ENCODE measurements around the gene DTHD1.

DTHD1 gene

DNA sequence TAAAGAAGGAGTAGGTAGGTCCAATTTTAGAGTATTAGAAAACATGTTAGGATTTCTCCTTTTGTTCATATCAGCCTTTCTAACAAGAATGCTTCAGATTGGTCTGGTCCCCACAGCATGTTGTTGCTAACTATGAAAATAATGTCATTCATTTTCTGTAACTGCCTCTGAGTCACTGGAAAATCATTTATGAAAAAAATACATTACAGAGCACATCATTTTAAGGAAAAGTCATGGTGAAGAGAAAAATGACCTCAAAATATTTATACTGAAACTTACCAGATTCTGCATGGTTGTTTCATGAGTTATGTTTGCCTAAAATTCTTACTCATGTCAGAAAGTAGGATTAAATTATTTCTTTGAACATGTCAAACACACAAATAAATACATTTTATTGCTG, 35.2 kb downstream of the DTHD1 start:
- DNase-seq (ENCODE audit: low spot score): no peak

DNA sequence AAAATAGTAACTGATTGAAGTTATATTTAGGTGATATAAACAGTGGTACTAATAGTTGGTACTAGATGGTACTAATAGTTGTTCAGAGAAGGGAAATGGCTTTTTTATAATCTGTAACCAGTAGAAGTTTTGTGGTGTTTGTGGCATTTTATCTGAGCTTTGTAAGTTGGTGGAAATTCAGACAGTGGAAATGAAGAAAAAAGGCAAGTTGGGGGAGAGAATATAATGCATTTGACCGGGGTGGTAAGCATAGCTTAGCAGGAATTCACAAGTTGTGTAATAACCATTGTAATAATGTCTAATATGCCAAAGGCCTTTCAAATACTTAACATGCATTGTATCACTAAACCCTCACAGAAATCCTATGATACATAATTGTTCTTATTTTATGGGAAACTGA, 36.3 kb downstream of the DTHD1 start:
- no peak for DNase-seq (ENCODE audit: low spot score)

DNA sequence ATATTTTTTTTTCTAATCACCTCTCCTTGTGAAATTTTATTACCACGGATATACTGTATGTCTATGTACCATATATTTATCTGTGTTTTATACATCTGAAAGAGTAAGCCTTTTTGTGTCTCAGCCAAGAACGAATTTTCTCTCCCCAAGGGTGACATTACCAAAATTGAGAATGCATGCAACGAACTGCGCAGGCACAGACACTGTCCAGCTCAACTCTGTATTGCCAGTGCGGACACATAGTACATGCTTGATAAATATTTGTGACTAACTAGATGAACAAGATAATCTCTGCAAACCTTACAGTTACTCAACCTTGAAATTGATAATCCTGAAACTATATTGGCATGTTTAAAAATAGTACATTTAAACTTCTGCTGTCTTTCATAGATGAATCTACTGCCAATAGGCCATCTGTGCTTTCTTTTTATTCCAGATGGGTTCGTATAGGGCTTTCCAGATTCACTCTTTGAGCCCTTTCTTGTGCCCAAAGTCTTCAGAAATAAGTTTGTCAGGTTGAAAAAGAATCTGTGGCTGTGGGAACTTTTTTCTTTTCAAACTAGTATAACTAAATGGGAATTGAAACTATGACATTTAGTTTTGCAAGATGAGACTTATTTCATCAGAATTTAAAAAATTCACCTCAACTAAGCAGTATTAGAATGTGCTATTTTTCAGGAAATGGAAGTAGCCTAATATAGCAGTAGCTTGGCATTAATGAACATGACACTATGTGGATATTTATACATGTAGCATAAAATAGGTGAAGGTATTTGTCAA, 38.9 kb downstream of the DTHD1 start:
- DNase-seq (ENCODE audit: low spot score): no peak

DNA sequence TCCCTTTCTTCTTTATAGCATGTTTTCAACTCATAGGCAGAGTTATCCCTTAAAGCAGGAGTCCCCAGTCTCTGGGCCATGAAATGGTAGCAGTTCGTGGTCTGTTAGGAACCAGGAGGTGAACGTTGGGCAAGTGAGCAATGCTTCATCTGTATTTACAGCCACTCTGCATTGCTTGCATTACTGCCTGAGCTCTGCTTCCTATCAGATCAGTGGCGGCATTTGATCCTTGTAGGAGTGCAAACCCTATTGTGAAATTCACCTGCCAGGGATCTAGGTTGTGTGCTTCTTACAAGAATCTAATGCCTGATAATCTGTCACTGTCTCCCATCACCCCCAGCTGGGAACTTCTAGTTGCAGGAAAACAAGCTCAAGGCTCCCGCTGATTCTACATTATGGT, 39.8 kb downstream of the DTHD1 start:
- no peak for DNase-seq (ENCODE audit: low spot score)

DNA sequence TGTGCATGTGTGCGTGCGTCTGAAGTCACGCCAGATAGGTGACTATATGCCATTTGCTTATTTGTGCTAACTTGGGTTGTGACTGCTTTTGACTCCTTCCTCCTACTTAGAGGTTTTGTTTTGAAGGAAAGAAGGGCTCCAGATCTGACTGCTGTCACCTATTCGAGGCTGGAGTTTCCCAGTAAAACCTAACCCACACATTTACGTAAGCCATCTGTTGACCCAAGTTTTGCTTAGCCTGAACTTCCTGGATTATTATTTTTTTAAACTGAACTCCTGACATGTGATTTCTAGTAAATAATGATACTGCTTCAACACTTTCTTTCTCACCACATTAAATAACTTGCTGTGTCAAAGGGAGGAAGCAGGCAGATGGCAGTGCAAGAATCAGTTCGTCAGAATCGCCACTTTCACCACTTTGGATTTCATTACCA, 41.5 kb downstream of the DTHD1 start:
- no peak for DNase-seq (ENCODE audit: low spot score)

DNA sequence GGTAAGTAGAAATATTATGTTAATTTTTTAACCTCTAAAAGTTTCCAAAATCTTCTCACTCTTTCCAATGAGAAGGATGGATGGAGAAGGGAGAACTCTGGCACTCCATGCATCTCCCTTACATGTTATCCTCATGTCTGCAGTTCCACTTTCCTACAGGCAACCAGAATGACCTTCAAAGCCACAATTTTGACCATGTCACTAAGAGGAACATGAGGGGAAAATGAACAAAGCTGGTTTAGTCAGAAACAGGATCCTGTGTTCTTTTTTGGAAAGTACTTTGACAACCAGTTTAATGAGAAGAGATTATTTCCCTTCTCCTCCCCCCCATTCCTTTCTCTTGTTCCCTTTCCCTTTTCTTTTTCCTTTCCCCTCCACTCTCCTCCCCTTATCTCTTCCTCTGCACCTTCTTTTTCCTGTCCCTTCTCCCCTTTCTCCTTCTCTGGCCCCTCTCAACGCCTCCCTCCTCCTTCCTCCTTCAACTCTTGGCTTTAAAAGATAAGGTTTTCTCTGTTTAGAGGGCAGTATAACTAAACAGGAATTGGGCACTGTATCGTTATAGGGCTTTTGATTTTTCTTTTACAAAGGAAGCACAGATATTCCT, 42.5 kb downstream of the DTHD1 start:
- no peak for DNase-seq (ENCODE audit: low spot score)

DNA sequence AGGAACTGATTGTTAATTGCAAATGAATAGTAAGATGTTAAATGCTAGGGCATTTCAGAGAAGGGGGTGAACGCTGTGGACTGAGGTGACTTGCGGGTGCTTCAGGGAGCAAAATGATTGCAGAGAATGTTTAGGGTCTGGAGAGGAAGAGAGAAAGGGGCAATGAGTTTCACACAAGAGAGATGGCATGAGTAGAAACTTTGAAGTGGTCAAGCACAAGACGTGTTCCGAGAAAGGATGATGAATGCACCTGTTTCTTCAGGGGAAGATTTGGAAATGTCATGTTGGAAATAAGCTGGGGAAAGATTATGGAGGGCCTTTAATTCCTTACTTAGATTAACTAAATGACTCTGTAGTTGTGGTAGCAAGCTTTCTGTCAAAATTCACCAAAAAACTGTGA, 43.4 kb downstream of the DTHD1 start:
- no peak for DNase-seq (ENCODE audit: low spot score)

DNA sequence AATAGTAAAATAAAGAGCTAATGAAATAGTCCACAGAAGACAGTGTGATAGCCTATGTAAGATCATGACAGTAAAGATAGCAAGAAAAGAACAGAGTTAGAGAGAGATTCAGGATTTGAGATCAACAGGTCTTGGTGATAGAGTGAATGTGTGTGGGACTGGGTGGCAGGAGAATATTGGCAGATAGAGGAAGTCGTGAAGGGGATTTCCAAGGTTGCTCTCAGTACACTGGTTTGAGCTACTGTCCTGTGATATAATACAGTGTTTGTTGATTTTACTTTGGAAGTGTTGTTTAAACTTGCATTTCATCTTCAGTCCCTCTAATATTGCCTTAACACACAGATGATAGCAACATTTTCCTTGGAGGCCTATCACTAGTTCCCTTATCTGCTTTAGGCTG, 44.1 kb downstream of the DTHD1 start:
- no peak for DNase-seq (ENCODE audit: low spot score)

DNA sequence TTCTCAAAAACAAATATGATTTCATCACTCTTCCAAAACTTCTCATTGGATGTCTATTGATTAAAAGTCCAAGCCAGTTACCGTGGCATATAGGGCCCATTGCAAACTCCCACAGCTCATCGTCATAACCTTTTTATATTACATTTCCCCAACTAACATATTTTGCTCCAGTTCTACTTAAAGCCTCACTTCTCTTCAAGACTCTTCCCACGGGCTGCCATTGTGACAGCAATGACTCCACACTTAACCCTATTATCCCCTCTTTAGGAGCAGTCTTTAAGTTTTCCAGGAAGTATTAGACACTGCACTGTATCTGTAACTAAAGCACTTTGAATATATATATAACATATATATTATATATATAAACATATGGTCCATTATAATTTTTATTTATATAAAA, 44.5 kb downstream of the DTHD1 start:
- no peak for DNase-seq (ENCODE audit: low spot score)

DNA sequence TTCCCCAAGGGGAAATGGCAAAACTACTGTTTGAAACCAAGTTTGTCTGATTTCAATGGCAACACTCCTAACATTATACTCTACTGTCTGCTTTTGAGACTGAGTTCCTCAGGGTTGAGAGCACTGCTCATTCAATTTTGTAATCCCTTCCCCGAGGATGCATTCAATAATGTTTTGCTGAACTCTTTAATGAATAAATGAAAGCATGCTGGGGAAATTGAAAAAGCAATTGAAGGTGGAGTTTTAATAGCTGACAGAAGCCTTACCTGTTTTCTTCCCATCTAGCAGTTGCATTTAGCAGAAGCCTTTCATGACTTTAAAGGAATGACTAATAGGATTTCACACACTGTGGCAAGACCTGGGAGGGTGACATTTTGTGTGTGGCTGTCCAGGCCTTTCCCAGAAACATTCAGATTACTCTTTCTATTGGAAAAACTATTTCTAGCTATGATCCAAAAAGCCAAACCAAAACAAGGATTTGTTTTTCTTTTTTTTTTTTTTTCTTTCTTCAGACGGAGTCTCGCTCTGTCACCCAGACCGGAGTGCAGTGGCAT, 45.1 kb downstream of the DTHD1 start:
- DNase-seq (ENCODE audit: low spot score): no peak

DNA sequence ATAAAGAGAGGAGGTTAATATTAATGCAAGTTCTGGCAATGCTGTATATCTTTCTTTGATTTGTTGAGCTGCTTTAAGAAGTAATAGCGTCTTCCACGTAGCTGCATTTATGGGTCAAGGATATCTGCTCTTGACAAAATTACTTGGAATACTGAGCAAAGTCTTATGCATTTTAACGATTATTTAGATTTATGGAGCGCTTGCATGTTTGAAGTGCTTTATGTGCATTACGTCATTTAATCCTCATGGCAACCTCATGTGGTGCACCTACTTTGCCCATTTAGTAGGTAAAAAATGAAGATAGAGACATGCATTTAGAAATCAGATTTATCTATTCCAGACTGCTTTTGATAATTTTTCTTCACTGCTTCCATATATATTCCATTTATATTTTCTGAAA, 46.0 kb downstream of the DTHD1 start:
- no peak for DNase-seq (ENCODE audit: low spot score)

DNA sequence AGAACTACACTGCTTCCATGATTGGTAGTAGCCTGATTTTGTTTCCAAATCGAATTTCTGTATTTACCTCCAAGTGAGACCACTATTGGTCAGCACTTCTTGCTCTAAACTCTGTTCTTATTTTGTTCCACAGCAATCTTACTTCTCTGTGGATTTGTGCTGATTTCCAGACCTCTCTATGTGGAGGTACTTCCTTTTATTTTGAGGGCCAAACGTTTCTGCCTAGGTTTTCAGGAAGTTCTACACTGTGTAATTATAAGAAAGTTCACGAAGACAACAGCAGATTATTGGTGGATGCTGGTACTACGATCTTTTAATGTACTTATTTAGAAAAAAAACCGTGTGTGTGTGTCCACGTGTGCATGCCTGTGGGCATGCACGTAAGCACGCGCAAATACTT, 46.7 kb downstream of the DTHD1 start:
- no peak for DNase-seq (ENCODE audit: low spot score)

DNA sequence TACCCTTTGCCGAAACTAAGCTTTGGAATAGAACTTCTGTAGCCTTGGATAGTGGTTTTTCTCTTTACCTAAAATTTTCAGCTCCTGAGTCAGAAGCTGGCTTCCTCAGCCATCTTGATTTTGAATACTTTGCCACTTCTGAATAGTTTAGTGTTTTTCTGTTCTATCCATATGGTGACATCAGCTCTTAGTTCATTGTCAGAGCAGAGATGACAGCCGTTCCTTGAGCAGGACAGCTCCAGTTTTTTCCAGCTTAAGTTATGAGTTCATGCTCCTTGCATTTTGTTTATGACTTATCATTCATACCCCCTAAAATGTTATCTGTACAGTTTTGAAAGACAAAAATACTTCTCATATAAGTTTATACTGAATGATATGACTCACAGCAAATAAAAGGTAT, 47.8 kb downstream of the DTHD1 start:
- no peak for DNase-seq (ENCODE audit: low spot score)

DNA sequence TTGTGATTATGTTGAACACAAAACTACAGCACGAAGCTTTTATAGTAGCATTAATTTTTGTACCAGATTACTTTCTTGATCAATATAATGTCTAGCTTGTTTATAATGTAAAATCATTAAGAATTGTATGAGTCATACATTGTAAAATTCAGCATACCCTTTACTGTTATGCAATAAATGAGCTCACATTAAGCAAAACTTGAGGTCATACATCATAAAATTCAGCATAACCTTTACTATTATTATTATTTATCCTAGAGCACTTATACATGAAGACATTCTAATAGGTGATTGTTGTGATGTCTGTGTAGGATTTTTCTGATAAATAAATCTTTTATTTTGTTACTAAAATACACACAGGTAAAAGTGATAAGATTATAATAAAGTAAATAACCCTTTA, 49.4 kb downstream of the DTHD1 start:
- DNase-seq (ENCODE audit: low spot score): no peak

DNA sequence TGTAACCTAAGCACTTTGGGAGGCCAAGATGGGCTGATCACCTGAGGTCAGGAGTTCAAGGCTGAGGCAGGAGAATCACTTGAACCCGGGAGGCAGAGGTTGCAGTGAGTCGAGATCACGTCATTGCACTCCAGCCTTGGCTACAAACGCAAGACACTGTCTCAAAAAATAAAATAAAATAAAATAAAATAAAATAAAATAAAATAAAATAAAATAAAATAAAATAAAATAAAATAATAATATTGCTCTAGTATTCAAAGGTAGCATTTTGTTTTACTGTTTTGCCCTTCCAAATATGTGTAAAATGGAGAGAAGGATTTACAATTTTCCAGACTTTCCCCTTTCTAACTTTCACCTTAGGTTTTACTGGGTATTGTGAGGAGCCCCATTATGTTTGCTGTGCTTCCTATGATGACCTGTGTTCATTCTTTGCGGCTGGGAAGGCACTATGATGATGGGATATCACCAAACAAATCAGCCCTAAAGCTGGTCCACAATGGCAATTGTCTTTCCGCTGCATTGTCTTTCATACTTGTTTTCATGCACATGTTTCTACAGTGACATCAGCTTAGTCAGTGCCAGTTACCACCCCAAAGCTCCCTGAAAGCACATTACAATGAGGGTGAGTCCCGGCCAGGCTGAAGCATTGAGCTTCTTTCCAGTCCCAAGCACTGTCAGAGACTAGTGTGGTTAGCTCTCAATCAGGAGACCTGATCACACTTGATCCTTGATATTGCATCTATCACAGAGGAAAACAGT, 50.8 kb downstream of the DTHD1 start:
- DNase-seq (ENCODE audit: low spot score): peak; percentile 98

DNA sequence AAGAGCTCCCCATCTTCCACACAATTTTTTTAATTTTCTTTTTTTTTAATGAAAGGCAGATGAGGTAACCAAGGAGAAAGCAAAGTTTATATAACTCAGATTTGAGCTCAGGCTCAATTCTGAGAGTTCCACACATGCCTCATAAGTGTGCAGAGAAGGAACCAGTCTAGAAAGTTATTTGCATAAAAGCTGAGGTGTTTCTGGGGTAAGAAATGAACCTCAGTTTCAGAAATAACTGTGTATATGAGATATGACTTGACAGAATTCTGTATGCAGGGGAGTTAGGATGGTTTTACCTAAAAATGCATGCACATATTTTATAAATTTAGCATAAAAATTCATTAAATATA, 51.3 kb downstream of the DTHD1 start:
- DNase-seq (ENCODE audit: low spot score): no peak

DNA sequence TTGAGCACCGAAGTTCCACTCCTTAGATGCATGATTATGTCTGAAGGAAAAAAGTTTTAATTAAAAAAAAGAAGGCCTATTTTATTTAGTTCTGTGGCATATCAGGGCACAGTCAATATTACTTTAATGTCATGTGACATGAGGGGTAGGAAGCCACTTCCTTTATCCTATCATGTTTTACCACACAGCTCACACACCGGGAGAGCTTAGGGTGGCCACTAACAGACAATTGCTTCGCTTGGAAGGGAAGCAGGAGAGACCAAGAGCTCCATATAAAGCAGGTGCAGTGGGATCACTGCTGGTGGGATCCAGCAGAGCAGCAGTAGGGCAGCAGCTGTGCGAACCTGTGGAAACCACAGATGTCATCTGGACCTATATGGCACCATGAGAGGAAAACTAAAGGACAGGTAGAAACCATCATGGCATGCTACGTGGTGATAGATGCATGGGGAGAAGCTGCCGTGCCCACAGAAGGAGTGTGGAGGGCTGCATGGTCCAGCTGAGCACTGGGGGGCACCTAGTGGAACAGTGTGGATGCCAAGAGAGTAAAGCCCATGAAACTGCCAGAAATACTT, 52.0 kb downstream of the DTHD1 start:
- no peak for DNase-seq (ENCODE audit: low spot score)

DNA sequence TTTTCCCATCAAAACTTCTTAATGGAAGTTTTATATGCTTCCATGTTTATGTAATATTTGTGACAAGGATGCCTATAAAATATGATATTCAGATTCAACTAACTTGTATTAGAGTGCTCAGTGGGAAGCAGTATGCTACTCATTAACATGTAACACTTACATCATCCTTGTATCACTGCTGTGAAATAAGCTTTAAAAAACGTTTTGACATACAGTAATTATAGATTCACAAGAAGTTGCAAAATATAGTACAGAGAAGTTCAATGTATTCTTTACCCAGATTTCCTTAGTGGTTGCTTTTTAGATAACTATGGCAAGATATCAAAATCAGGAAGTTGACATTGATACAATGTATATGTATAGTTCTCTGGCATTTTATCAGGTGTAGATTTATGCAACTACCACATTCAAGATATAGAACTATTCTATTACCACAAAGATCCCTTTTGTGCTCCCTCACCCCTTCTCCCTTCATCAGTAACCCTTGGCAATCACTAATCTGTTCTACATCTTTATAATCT, 56.3 kb downstream of the DTHD1 start:
- DNase-seq (ENCODE audit: low spot score): no peak

DNA sequence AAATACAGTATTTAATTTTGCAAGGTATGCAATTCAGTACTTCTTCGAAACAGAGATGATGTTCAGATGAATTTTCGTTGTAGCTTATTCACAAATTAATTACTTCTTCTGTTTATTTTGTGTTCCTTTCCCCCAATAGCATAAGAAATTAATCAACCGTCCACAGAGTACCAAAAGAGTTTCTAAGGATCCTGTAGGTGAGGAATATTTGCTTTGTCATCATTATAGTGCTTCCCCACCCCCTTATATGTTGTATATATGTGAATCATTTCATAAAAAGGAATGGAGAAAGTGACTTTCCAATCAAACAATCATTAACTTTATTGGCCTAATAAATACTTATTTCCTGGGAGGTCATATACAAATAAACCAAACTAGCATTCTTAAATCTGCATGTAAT, 57.6 kb downstream of the DTHD1 start:
- no peak for DNase-seq (ENCODE audit: low spot score)

DNA sequence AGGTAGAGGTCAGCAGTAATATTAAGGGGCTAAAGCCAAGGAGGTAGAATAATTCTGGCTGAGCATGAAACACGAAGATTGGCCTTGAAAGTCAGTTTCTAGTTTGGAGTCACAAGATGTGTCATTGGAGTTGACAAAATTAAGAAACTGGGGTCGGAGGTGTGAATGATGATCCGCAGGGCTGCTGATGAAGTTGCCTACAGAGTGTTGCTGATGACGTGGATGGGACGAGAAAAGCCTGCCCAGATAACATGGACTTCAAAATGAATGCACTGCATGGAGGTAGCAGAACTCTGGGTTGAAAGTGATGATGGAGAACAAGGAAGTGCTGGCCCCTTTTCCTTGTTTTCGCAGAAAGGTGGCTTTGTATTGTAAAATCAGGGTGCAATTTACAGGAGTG, 60.5 kb downstream of the DTHD1 start:
- no peak for DNase-seq (ENCODE audit: low spot score)

DNA sequence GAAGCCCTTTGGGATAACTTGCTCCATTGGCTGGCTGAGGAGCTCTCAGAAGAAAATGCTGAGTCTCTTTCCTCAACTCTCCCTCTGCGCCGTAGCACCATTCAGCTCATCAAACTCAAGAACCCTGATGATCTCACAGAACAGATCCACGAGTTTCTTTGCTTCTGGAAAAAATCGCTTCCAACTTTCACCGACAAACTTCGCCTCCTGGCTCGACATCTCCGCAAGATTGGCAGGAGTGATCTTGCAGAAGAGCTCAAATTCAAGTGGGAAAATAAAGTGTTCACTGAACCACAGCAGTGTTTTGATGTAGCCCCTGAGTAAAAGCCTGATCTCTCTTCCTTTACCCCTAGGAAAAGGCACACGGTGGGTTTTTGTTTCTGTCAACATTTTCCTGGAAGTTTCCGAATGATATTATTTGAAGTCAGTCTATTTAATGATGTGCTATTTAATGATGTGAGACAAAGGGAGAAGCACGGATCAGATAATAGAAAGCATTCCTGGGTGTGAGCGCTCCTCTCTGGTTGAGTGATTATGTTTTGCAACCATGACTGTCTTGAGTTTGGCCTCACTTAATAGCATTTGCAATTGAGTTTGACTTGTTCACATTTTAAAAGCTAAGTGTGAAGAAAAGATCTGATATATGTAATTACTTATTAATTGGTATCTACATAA, 62.2 kb downstream of the DTHD1 start:
- DNase-seq (ENCODE audit: low spot score): no peak

DNA sequence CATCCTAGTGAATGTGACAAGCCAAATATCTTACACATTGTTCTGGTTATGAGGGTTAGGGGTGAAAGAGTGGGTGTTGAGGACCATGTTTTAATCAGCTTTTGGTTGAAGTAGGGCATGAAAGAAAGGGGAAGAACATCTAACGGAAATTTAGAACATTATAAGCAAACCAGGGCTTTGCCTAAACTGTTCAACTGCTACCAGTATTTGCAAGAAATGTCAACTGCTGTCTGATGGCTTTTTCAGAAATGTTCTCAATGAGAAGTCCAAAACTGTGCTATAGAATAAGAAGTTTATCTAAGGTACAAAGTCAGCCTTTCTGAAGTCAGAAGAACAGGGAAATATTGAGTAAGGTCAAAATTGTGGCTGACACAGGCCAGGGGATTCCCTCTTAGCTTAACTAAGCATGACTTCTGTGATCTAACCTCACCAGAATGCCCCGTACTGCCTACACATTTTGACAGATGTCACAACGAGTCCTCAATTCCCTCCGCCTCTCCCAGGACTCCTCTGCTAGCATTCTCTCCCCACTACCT, 67.1 kb downstream of the DTHD1 start:
- DNase-seq (ENCODE audit: low spot score): no peak

Measured in pons (tissue), 1 donor.